ENCODE measurements around the gene SNX24. TPM values are rescaled to one million over a fixed set of nuclear protein-coding genes. Genes with fewer than 3 reads are reported as not detected.

SNX24 gene
- polyA plus RNA-seq, 4 donors: 7.7 to 33.7 (median 27.2) TPM

- H3K9me3 ChIP-seq (ENCODE audit: control insufficient read depth in 2 of 2, insufficient read depth in 1 of 2, low read depth in 1 of 2, low read length in 1 of 2): no peaks in the 10 kb centered on the region
- H3K27ac ChIP-seq (ENCODE audit: low read depth in 1 of 3, low read length in 2 of 3): no peak overlapping the region
- H3K4me3 ChIP-seq (ENCODE audit: low read depth in 1 of 3, low read length in 3 of 3): no peak overlapping the region
- no peaks in the 10 kb centered on the region for H3K4me1 ChIP-seq (ENCODE audit: control insufficient read depth in 3 of 3, insufficient read depth in 2 of 3, low read depth in 1 of 3, low read length in 2 of 3)
- FAIRE-seq (no peak), DNase-seq (no peak)
- WGBS, 3 donors: 72 to 94% (median 83%) methylated on average over 4 of the region's 4 CpGs
- no peaks in the 10 kb centered on the region for H3K27me3 ChIP-seq (ENCODE audit: control insufficient read depth in 3 of 3, insufficient read depth in 3 of 3, low read length in 3 of 3)
- peaks cover 0 to 8% (median 0%) of the 10 kb centered on the region in 3 donors for H3K36me3 ChIP-seq (ENCODE audit: control insufficient read depth in 3 of 3, insufficient read depth in 2 of 3, low read depth in 1 of 3, low read length in 3 of 3)
These were observed 28.9 kb downstream of the SNX24 start for GRCh38 chr5:122874179-122874875.

DNA sequence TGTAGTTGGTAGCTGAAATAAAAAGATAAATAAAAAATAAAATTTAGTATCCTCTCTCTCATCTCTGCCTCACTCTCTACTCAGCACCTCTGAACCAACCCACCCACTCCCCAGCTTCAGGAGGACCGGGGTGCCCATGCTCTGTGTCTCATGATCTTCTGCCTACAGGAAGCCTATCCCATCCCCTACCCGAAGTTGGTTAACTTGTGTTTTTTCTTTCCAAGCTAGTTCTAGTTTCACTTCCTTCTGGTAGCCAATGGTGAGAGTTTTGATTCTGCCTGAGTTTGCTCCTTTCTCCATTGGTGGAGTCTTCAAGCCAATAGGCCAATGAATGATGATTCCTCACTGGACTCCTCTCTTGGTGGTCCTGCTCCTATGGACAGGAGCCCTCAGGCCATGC lies 32.1 kb downstream of the SNX24 start:
- H3K27ac ChIP-seq (ENCODE audit: low read depth in 1 of 3, low read length in 2 of 3): no peak overlapping the region
- FAIRE-seq (no peak), DNase-seq (no peak)
- no peaks in the 10 kb centered on the region for H3K4me1 ChIP-seq (ENCODE audit: control insufficient read depth in 3 of 3, insufficient read depth in 2 of 3, low read depth in 1 of 3, low read length in 2 of 3)
- H3K27me3 ChIP-seq (ENCODE audit: control insufficient read depth in 3 of 3, insufficient read depth in 3 of 3, low read length in 3 of 3): no peaks in the 10 kb centered on the region
- no peak overlapping the region for H3K4me3 ChIP-seq (ENCODE audit: low read depth in 1 of 3, low read length in 3 of 3)
- H3K9me3 ChIP-seq (ENCODE audit: control insufficient read depth in 2 of 2, insufficient read depth in 1 of 2, low read depth in 1 of 2, low read length in 1 of 2): no peaks in the 10 kb centered on the region
- 65 to 83% (median 70%) methylated on average over 2 of the region's 2 CpGs for WGBS, 3 donors
- peaks cover 0 to 8% (median 0%) of the 10 kb centered on the region in 3 donors for H3K36me3 ChIP-seq (ENCODE audit: control insufficient read depth in 3 of 3, insufficient read depth in 2 of 3, low read depth in 1 of 3, low read length in 3 of 3)

GRCh38 chr5:122879076-122879475 lies 33.7 kb downstream of the SNX24 start:
- DNase-seq: no peak

DNA sequence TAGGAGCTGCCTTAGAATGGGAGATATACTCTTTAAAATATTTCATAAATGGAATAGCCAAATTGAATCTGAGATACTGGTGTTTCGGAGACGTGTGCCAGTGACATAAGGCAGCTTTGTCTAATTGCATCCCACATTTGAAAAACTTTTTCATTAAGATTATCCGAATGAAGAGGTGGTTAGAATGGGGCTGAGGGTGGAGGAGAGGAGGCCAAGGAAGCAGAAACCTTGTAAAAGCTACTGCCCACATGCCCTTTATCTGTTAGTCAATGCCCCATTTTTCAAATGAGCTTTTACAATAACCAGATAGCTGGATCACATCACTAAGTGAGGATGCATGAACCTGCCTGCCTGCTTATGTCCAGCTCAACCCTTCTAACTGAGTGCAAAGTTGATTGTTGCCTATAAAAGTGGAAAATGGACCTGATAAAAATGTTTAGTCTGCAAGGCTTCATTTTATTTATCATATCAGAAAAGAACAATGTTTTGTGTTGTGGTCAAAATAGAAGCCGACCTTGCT lies 34.8 kb downstream of the SNX24 start:
- no peaks in the 10 kb centered on the region for H3K4me1 ChIP-seq (ENCODE audit: control insufficient read depth in 3 of 3, insufficient read depth in 2 of 3, low read depth in 1 of 3, low read length in 2 of 3)
- H3K27ac ChIP-seq (ENCODE audit: low read depth in 1 of 3, low read length in 2 of 3): no peak overlapping the region
- no peak overlapping the region for H3K4me3 ChIP-seq (ENCODE audit: low read depth in 1 of 3, low read length in 3 of 3)
- H3K9me3 ChIP-seq (ENCODE audit: control insufficient read depth in 2 of 2, insufficient read depth in 1 of 2, low read depth in 1 of 2, low read length in 1 of 2): no peaks in the 10 kb centered on the region
- no peaks in the 10 kb centered on the region for H3K27me3 ChIP-seq (ENCODE audit: control insufficient read depth in 3 of 3, insufficient read depth in 3 of 3, low read length in 3 of 3)
- 92 to 94% (median 93%) methylated on average over 4 of the region's 4 CpGs for WGBS, 3 donors
- DNase-seq (no peak), FAIRE-seq (no peak)
- H3K36me3 ChIP-seq (ENCODE audit: control insufficient read depth in 3 of 3, insufficient read depth in 2 of 3, low read depth in 1 of 3, low read length in 3 of 3): peaks cover 0 to 11% (median 0%) of the 10 kb centered on the region in 3 donors

More at GRCh38 chr5:122879076-122879475, 33.7 kb downstream of the SNX24 start:
- Histone ChIP-seq H3K27me3 (ENCODE audit: control insufficient read depth in 3 of 3, insufficient read depth in 3 of 3, low read length in 3 of 3) (no peaks in the 10 kb centered on the region), H3K4me3 (ENCODE audit: low read depth in 1 of 3, low read length in 3 of 3) (no peak overlapping the region), H3K4me1 (ENCODE audit: control insufficient read depth in 3 of 3, insufficient read depth in 2 of 3, low read depth in 1 of 3, low read length in 2 of 3) (no peaks in the 10 kb centered on the region), H3K9me3 (ENCODE audit: control insufficient read depth in 2 of 2, insufficient read depth in 1 of 2, low read depth in 1 of 2, low read length in 1 of 2) (no peaks in the 10 kb centered on the region), H3K36me3 (ENCODE audit: control insufficient read depth in 3 of 3, insufficient read depth in 2 of 3, low read depth in 1 of 3, low read length in 3 of 3) (peaks cover 0 to 8% (median 0%) of the 10 kb centered on the region in 3 donors), H3K27ac (ENCODE audit: low read depth in 1 of 3, low read length in 2 of 3) (no peak overlapping the region)
- no peak for FAIRE-seq
- 96% methylated on average over 3 of the region's 3 CpGs for WGBS, 3 donors

DNA sequence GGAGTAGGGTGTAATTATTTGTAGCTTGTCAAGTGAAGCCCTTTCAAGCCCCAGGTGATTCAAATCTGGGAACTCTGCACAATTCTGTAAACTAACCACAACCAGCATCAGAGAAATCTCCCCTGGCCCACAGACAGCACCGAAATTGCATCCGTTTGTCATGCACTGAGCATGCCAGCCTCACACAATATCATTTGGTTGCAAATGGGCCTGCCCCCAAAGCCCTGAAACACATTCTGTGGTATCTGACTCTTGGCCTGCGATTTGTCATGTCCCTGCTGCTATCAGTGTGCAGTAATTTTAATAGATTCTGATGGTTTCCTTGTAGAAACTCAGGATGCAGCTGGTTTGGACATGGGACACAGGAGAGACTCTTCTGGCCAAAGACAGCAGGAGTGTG lies 35.3 kb downstream of the SNX24 start:
- no peak for DNase-seq
- H3K27me3 ChIP-seq (ENCODE audit: control insufficient read depth in 3 of 3, insufficient read depth in 3 of 3, low read length in 3 of 3): no peaks in the 10 kb centered on the region
- H3K4me3 ChIP-seq (ENCODE audit: low read depth in 1 of 3, low read length in 3 of 3): no peak overlapping the region
- FAIRE-seq: no peak
- H3K36me3 ChIP-seq (ENCODE audit: control insufficient read depth in 3 of 3, insufficient read depth in 2 of 3, low read depth in 1 of 3, low read length in 3 of 3): peaks cover 0 to 11% (median 0%) of the 10 kb centered on the region in 3 donors
- no peak overlapping the region for H3K27ac ChIP-seq (ENCODE audit: low read depth in 1 of 3, low read length in 2 of 3)
- 84 to 87% (median 85%) methylated on average over 3 of the region's 3 CpGs for WGBS, 3 donors
- H3K4me1 ChIP-seq (ENCODE audit: control insufficient read depth in 3 of 3, insufficient read depth in 2 of 3, low read depth in 1 of 3, low read length in 2 of 3): no peaks in the 10 kb centered on the region
- no peaks in the 10 kb centered on the region for H3K9me3 ChIP-seq (ENCODE audit: control insufficient read depth in 2 of 2, insufficient read depth in 1 of 2, low read depth in 1 of 2, low read length in 1 of 2)

- WGBS, 3 donors: 52 to 66% (median 61%) methylated on average over 3 of the region's 3 CpGs
- Histone ChIP-seq H3K9me3 (ENCODE audit: control insufficient read depth in 2 of 2, insufficient read depth in 1 of 2, low read depth in 1 of 2, low read length in 1 of 2) (peaks cover 0 to 4% of the 10 kb centered on the region in 2 donors), H3K27ac (ENCODE audit: low read depth in 1 of 3, low read length in 2 of 3) (no peak overlapping the region), H3K4me1 (ENCODE audit: control insufficient read depth in 3 of 3, insufficient read depth in 2 of 3, low read depth in 1 of 3, low read length in 2 of 3) (no peaks in the 10 kb centered on the region), H3K27me3 (ENCODE audit: control insufficient read depth in 3 of 3, insufficient read depth in 3 of 3, low read length in 3 of 3) (no peaks in the 10 kb centered on the region), H3K36me3 (ENCODE audit: control insufficient read depth in 3 of 3, insufficient read depth in 2 of 3, low read depth in 1 of 3, low read length in 3 of 3) (peaks cover 0 to 6% (median 0%) of the 10 kb centered on the region in 3 donors), H3K4me3 (ENCODE audit: low read depth in 1 of 3, low read length in 3 of 3) (no peak overlapping the region)
- DNase-seq (peak in 1 of 2 donors; percentile 7), FAIRE-seq (no peak)
These were observed 37.4 kb downstream of the SNX24 start for GRCh38 chr5:122882831-122883230.

- Histone ChIP-seq H3K9me3 (ENCODE audit: control insufficient read depth in 2 of 2, insufficient read depth in 1 of 2, low read depth in 1 of 2, low read length in 1 of 2) (peaks cover 0 to 4% of the 10 kb centered on the region in 2 donors), H3K4me3 (ENCODE audit: low read depth in 1 of 3, low read length in 3 of 3) (no peak overlapping the region), H3K27me3 (ENCODE audit: control insufficient read depth in 3 of 3, insufficient read depth in 3 of 3, low read length in 3 of 3) (no peaks in the 10 kb centered on the region), H3K27ac (ENCODE audit: low read depth in 1 of 3, low read length in 2 of 3) (no peak overlapping the region), H3K4me1 (ENCODE audit: control insufficient read depth in 3 of 3, insufficient read depth in 2 of 3, low read depth in 1 of 3, low read length in 2 of 3) (no peaks in the 10 kb centered on the region), H3K36me3 (ENCODE audit: control insufficient read depth in 3 of 3, insufficient read depth in 2 of 3, low read depth in 1 of 3, low read length in 3 of 3) (peaks cover 0 to 2% (median 0%) of the 10 kb centered on the region in 3 donors)
- 76 to 89% (median 80%) methylated on average over 1 of the region's 1 CpG for WGBS, 3 donors
- DNase-seq (no peak), FAIRE-seq (no peak)
These were observed 39.7 kb downstream of the SNX24 start for GRCh38 chr5:122885045-122885517.

DNA sequence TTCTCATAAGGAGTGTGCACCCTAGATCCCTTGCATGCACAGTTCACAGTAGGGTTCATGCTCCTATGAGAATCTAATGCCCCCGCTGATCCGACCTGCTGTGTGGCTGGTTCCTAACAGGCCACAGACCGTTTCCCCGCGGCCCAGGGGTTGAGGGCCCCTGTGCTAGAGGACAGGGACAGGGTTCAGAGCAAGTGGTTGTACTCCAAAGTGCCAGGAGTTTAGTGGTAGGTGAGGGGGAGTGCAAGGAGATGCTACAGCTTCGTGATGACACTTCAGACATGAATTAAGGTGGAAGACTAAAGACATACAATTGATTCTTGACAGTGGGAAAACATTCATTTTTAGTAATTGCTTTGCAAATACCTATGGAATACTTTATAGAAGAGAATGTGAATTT lies 40.5 kb downstream of the SNX24 start:
- WGBS, 3 donors: 93 to 95% (median 93%) methylated on average over 6 of the region's 6 CpGs
- Histone ChIP-seq H3K27ac (ENCODE audit: low read depth in 1 of 3, low read length in 2 of 3) (no peak overlapping the region), H3K27me3 (ENCODE audit: control insufficient read depth in 3 of 3, insufficient read depth in 3 of 3, low read length in 3 of 3) (no peaks in the 10 kb centered on the region), H3K9me3 (ENCODE audit: control insufficient read depth in 2 of 2, insufficient read depth in 1 of 2, low read depth in 1 of 2, low read length in 1 of 2) (peaks cover 0 to 4% of the 10 kb centered on the region in 2 donors), H3K4me3 (ENCODE audit: low read depth in 1 of 3, low read length in 3 of 3) (no peak overlapping the region), H3K4me1 (ENCODE audit: control insufficient read depth in 3 of 3, insufficient read depth in 2 of 3, low read depth in 1 of 3, low read length in 2 of 3) (no peaks in the 10 kb centered on the region), H3K36me3 (ENCODE audit: control insufficient read depth in 3 of 3, insufficient read depth in 2 of 3, low read depth in 1 of 3, low read length in 3 of 3) (peaks cover 0 to 2% (median 0%) of the 10 kb centered on the region in 3 donors)
- DNase-seq (no peak), FAIRE-seq (no peak)

Measured in small intestine (tissue), 7 donors.